IPS-18a (cell line): ENCODE measurements around the gene UBE2E2.
"Not testable (repeated sequence)": the region's sequence is repeated elsewhere in the genome, so short reads cannot be mapped to it uniquely, and the experiment has no call there.

Source experiments
- H3K27ac ChIP-seq: one replicate; pipeline ENCODE4 v1.5.1; 2013; ENCODE audit warnings: low read length
- H3K27me3 ChIP-seq: one replicate; pipeline ENCODE4 v1.6.1; 2013; ENCODE audit warnings: mild to moderate bottlenecking, low read length; ENCODE audit not compliant: control insufficient read depth, insufficient read depth
- H3K36me3 ChIP-seq: one replicate; pipeline ENCODE4 v1.6.1; 2013; ENCODE audit warnings: low read depth, low read length; ENCODE audit not compliant: control insufficient read depth
- H3K4me1 ChIP-seq: one replicate; pipeline ENCODE4 v1.6.1; 2013; ENCODE audit warnings: low read depth, low read length; ENCODE audit not compliant: control insufficient read depth
- H3K4me3 ChIP-seq: one replicate; pipeline ENCODE4 v1.5.1; 2013; ENCODE audit warnings: low read length
- H3K9ac ChIP-seq: one replicate; pipeline ENCODE4 v1.6.1; 2013; ENCODE audit warnings: mild to moderate bottlenecking, low read length, moderate library complexity
- H3K9me3 ChIP-seq: one replicate; pipeline ENCODE4 v1.6.1; 2013; ENCODE audit warnings: low read depth, low read length; ENCODE audit not compliant: control insufficient read depth

The UBE2E2 gene

GRCh38 chr3:23607184-23607847, 404.2 kb downstream of the UBE2E2 start:
- Histone ChIP-seq H3K4me1 (peaks cover 21% of the 10 kb centered on the region), H3K36me3 (no peaks in the 10 kb centered on the region), H3K4me3 (no peak overlapping the region), H3K9ac (no peak overlapping the region), H3K27ac (no peak overlapping the region), H3K9me3 (no peaks in the 10 kb centered on the region), H3K27me3 (no peaks in the 10 kb centered on the region)

- no peak overlapping the region for H3K9ac ChIP-seq
- peaks cover 11% of the 10 kb centered on the region for H3K4me1 ChIP-seq
- H3K36me3 ChIP-seq: no peaks in the 10 kb centered on the region
- H3K9me3 ChIP-seq: no peaks in the 10 kb centered on the region
- no peak overlapping the region for H3K4me3 ChIP-seq
- H3K27me3 ChIP-seq: no peaks in the 10 kb centered on the region
- no peak overlapping the region for H3K27ac ChIP-seq
These were observed 405.5 kb downstream of the UBE2E2 start for GRCh38 chr3:23608650-23609049.

- H3K27ac ChIP-seq: no peak overlapping the region
- H3K27me3 ChIP-seq: no peaks in the 10 kb centered on the region
- peaks cover 9% of the 10 kb centered on the region for H3K4me1 ChIP-seq
- no peak overlapping the region for H3K9ac ChIP-seq
- no peaks in the 10 kb centered on the region for H3K9me3 ChIP-seq
- no peak overlapping the region for H3K4me3 ChIP-seq
- H3K36me3 ChIP-seq: no peaks in the 10 kb centered on the region
These were observed 408.7 kb downstream of the UBE2E2 start for GRCh38 chr3:23611737-23612295.

GRCh38 chr3:23612296-23612891, 409.3 kb downstream of the UBE2E2 start:
- H3K4me3 ChIP-seq: no peak overlapping the region

GRCh38 chr3:23615068-23615467, 411.9 kb downstream of the UBE2E2 start:
- no peaks in the 10 kb centered on the region for H3K36me3 ChIP-seq
- no peak overlapping the region for H3K9ac ChIP-seq
- no peaks in the 10 kb centered on the region for H3K27me3 ChIP-seq
- no peak overlapping the region for H3K27ac ChIP-seq
- no peaks in the 10 kb centered on the region for H3K9me3 ChIP-seq
- H3K4me1 ChIP-seq: no peaks in the 10 kb centered on the region
- no peak overlapping the region for H3K4me3 ChIP-seq

More at GRCh38 chr3:23612296-23612891, 409.3 kb downstream of the UBE2E2 start:
- Histone ChIP-seq H3K27ac (no peak overlapping the region), H3K9ac (no peak overlapping the region), H3K36me3 (no peaks in the 10 kb centered on the region), H3K27me3 (no peaks in the 10 kb centered on the region), H3K9me3 (no peaks in the 10 kb centered on the region), H3K4me1 (peaks cover 9% of the 10 kb centered on the region)

- not testable (repeated sequence) for H3K27ac ChIP-seq, H3K9me3 ChIP-seq, H3K36me3 ChIP-seq, H3K4me3 ChIP-seq, H3K4me1 ChIP-seq, H3K9ac ChIP-seq, H3K27me3 ChIP-seq
These were observed 415.3 kb downstream of the UBE2E2 start for GRCh38 chr3:23618475-23618874.

- no peaks in the 10 kb centered on the region for H3K27me3 ChIP-seq
- H3K4me1 ChIP-seq: no peaks in the 10 kb centered on the region
- H3K27ac ChIP-seq: no peak overlapping the region
- H3K4me3 ChIP-seq: no peak overlapping the region
- H3K36me3 ChIP-seq: no peaks in the 10 kb centered on the region
- H3K9me3 ChIP-seq: no peaks in the 10 kb centered on the region
- no peak overlapping the region for H3K9ac ChIP-seq
These were observed 416.8 kb downstream of the UBE2E2 start for GRCh38 chr3:23619705-23620637.

GRCh38 chr3:23620638-23621015, 417.5 kb downstream of the UBE2E2 start:
- no peaks in the 10 kb centered on the region for H3K4me1 ChIP-seq
- no peaks in the 10 kb centered on the region for H3K9me3 ChIP-seq
- H3K9ac ChIP-seq: no peak overlapping the region
- H3K36me3 ChIP-seq: no peaks in the 10 kb centered on the region
- H3K27ac ChIP-seq: no peak overlapping the region
- no peak overlapping the region for H3K4me3 ChIP-seq
- H3K27me3 ChIP-seq: no peaks in the 10 kb centered on the region

GRCh38 chr3:23623844-23624243, 420.7 kb downstream of the UBE2E2 start:
- H3K4me3 ChIP-seq: no peak overlapping the region
- H3K4me1 ChIP-seq: no peaks in the 10 kb centered on the region
- no peaks in the 10 kb centered on the region for H3K27me3 ChIP-seq
- H3K36me3 ChIP-seq: no peaks in the 10 kb centered on the region
- H3K9ac ChIP-seq: no peak overlapping the region
- no peak overlapping the region for H3K27ac ChIP-seq
- no peaks in the 10 kb centered on the region for H3K9me3 ChIP-seq

GRCh38 chr3:23624305-23624704, 421.2 kb downstream of the UBE2E2 start:
- no peak overlapping the region for H3K9ac ChIP-seq
- H3K36me3 ChIP-seq: no peaks in the 10 kb centered on the region
- H3K27me3 ChIP-seq: no peaks in the 10 kb centered on the region
- H3K4me1 ChIP-seq: no peaks in the 10 kb centered on the region
- H3K9me3 ChIP-seq: no peaks in the 10 kb centered on the region
- H3K27ac ChIP-seq: no peak overlapping the region
- no peak overlapping the region for H3K4me3 ChIP-seq

- Histone ChIP-seq H3K4me1 (no peaks in the 10 kb centered on the region), H3K4me3 (no peak overlapping the region), H3K36me3 (no peaks in the 10 kb centered on the region), H3K27ac (no peak overlapping the region), H3K9me3 (no peaks in the 10 kb centered on the region), H3K9ac (no peak overlapping the region), H3K27me3 (no peaks in the 10 kb centered on the region)
These were observed 423.3 kb downstream of the UBE2E2 start for GRCh38 chr3:23626442-23626841.
